Breast epithelium (tissue), 3 donors: Measurements from ENCODE around the gene TBCK.

ENCODE experiments used
- POLR2A ChIP-seq: fragments of 450-650 bp; IDR thresholded peaks from one replicate; pipeline ENCODE4 v1.6.1; 2016; ENCODE audit warnings: antibody characterized with exemption, mild to moderate bottlenecking, moderate library complexity
- TF ChIP-seq, protein P1 (sequence below), 3 donors: fragments of 450-650 bp; IDR thresholded peaks; one replicate each; pipeline ENCODE4 v1.5.1; 2016 to 2017; ENCODE audit warnings: antibody characterized with exemption in 3 of 3, mild to moderate bottlenecking in 3 of 3, moderate library complexity in 3 of 3

DNA sequence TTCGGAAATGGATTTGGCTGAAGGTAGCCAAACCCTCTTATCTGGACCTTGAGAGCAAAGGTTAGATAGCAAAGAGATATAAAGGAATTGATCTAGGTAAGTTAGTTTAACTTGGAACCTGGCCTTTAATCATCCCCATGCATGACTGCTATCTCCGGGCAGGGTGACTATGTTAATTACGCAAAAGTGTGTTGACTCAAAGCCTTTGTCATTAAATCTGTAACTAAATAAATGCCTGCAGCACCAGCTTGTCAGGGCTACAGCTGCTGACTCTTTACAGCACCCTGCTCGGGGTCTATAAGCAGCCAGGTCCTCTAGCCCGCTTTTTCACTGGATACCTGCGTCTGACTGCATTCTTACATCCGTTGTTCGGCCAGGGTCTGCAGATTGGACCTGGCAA is 201.7 kb downstream of the TBCK start:
- TF ChIP-seq, protein P1, sequence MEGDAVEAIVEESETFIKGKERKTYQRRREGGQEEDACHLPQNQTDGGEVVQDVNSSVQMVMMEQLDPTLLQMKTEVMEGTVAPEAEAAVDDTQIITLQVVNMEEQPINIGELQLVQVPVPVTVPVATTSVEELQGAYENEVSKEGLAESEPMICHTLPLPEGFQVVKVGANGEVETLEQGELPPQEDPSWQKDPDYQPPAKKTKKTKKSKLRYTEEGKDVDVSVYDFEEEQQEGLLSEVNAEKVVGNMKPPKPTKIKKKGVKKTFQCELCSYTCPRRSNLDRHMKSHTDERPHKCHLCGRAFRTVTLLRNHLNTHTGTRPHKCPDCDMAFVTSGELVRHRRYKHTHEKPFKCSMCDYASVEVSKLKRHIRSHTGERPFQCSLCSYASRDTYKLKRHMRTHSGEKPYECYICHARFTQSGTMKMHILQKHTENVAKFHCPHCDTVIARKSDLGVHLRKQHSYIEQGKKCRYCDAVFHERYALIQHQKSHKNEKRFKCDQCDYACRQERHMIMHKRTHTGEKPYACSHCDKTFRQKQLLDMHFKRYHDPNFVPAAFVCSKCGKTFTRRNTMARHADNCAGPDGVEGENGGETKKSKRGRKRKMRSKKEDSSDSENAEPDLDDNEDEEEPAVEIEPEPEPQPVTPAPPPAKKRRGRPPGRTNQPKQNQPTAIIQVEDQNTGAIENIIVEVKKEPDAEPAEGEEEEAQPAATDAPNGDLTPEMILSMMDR (IDR thresholded peaks at IDR 0.05) = no peak
- no peak for TF ChIP-seq POLR2A
